HG03064 (cell line): ENCODE data around the gene SP9.

ENCODE experiments used
- ATAC-seq: cut with Tn5 transposase; IDR thresholded peaks from one replicate; pipeline ENCODE4 v1.9.1; 2021; ENCODE audit warnings: low read depth; ENCODE audit not compliant: unreplicated experiment

SP9 gene

DNA sequence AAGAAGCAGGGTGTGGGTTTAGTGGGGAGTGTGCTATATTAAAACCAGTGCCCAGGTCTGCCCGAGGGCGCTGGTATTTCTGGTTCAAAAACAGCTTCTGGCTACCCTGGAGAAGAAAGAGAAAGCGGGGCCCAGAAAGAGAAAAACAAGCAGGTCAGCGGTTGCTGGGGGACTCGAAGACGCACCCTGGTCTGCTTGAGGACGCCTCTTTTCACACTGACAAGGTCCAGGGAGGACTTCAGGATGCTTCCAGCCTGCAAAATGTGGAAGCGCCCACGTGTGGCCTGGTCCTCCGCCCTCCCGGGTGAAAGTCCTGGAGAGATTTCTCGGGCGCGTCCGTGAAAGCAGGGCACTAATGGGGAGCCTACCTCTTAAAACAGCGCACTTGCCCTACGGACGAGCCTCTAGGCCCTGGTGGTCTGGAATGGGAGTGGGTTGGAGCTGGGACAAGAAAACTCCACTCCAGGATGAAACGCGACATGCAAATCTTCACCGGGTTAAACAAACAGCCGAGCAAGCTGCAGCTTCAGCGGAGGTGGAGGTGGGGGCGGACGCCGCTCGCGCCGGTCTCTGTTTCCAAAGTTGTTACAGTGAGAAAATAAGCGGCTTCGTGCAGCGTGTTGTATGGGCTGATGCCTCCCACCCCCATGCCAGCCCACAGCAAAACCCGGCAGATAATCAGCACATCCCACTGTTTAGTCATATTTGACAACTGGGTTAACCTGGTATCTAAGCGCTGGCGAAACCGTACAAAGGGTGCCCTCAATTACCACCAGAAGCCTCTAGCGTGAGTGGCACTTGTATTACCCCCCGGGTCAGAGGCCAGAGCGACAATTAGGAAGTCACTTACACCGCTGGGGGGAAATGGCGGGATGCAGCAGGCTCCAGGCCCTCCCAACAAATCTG, 1.1 kb upstream of the SP9 start:
- ATAC-seq = no peak

- ATAC-seq = no peak
Measured at GRCh38 chr2:174334278-174334715, 457 bp upstream of the SP9 start.

DNA sequence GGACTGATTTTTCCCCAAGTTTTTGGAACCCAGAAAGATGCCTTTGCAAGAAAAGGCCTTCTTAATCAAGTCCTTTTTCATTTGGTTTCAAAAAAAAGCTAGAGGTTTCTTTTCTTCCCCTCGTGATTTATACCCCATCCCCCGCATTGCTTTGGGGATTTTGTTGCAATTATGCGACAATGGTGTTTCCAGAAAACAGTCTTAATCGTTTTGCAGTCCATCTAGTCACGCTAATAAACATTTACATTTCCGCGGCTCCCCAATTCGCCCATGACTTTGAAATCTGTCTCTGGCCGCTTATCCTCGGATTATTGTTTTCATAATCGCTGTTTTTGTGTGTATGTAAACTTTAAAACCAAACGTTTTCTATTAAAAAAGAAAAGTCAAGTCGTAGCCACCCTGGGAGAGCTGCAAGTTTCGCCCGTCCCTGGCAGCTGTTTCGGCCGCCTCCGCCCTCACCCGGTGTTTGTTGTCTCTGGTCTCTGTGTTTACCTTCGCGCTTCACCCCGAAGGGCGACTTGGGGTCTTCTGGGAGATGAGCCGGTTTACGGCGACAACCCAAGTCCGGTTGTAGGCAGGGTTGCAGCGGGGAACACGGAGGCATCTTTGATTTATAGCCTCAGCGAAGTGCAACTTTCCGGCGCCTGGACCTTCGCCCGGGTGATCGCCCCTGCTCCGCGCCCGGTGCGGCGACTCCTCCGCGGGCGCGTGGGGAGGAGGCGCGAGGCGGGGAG, 667 bp downstream of the SP9 start:
- ATAC-seq = no peak

DNA sequence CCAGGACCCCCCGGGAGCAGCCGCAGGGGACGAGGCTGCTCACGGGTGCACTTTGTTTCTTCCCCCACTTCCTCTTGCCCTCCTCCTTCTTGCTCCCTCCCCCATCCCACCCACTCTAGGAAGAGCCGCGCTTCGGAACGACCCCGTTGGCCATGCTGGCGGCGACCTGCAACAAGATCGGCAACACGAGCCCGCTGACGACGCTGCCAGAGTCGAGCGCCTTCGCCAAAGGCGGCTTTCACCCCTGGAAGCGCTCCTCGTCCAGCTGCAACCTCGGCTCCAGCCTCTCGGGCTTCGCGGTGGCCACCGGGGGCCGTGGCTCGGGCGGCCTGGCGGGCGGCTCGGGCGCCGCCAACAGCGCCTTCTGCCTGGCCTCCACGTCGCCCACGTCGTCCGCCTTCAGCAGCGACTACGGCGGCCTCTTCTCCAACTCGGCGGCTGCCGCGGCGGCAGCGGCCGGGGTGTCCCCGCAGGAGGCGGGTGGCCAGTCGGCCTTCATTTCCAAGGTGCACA, 1.3 kb downstream of the SP9 start:
- ATAC-seq = no peak

GRCh38 chr2:174336501-174337336, 2.0 kb downstream of the SP9 start:
- no peak for ATAC-seq

DNA sequence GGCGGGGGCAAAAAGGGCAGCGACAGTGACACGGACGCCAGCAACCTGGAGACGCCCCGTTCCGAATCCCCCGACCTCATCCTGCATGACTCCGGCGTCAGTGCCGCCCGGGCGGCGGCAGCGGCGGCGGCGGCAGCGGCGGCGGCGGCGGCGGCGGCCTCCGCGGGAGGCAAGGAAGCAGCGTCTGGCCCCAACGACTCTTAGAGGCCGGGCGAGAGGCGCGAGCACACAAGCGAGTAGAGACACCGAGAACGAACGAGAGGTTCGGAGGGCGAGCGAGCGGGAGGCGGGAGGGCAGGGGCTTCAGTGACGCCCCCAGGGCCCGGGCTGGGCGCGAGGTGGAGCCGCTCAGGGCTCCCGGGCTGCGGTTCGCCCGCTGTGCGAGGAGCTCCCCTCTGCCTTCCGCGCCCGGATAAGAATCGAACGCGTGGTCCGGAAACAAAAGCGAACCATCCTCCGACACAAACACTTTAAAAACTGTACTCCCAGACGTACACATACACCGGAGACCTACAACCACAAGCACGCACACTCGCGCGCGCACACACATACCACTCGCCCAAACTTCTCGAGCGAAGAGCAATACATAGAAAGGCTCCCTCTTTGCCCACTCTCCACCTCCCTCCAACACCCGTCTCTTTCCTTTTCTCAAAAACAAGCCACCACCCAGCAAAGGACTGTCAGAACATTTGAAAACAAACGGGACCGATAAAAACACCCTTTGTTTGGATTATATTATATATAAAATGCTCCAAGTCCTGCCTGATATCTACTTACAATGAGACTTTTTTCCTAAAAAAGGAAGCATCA, 2.8 kb downstream of the SP9 start:
- no peak for ATAC-seq

- ATAC-seq = no peak
Measured at GRCh38 chr2:174338147-174338605, 3.4 kb downstream of the SP9 start.

DNA sequence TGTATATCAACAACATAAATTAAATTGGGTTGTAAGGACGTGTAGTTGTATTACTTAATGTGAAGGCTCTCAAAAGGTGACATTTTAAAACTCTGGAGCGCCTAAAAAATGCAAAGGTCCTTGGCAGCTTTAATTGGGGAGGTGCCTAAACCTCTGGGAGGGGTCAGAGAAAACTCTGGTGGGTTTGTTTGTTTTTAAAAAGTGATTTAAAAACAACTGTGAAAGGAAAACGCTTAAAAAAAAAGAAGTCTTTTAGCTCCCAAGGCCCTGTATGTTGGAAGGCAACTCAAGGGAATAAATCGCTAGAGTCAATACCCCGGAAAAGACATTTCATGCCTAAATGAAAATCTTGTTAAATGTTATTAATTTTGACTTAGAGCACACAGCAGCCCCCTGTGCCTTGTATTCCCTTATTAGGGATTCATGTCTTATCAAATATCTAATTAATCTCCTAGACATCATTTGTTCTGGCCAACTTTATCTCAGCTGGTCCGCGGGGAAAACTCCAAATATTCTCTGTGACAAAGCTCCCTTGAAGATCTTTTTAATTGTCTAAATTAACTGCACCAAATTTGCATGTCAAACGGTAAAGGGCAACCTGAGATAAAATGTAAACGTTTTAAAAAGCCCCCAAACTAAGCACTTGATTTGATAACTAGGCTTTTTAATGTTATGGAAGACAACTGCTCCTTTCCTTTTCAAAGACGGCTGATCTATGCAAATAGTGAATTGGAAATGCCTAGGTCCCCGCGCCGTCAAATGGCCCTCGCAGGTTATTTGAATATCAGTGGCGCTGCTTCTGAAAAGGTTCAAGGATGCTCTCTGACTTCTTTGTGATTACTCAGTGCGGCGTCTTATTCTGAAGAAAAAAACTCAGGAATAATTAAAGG, 4.2 kb downstream of the SP9 start:
- ATAC-seq = no peak

DNA sequence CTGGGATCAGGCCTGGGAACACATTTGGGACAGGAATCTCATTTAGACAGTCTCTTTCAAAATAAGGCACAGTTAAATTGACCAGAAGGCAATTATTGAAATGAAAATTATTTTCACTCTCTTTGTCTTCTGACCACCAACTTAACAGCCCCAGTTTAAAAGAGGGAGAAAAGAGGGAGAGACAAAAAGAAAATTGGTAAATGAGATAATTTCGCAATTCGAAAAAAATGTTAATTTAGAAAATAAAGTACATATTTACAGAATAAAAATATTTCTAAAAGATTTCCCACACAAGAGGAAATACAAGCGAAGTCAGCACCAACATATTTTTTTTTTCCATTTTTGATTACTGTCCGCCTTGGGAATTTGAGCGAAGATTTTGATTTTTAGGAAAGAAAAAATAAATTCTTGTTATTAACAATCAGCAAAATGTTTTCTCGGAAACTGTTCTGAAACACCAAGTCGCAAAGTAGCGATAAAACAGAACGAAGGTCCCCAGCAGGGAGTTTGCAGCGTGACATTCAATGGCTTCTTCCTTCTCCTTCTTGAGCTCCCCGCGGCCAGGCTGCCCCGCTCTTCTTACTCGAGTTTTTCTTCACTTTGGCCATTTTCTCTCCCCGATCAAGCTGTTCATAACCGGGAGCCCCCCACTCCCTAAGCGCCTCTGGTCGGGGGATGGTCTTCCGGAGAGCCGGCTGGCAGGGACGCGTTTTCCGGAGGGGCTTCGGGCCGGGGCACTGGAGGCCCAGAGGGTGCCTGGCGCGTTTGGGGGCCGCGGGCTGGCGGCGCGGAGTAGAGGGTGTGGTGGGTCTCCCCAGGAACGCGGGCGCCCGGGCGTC, 5.0 kb downstream of the SP9 start:
- no peak for ATAC-seq

DNA sequence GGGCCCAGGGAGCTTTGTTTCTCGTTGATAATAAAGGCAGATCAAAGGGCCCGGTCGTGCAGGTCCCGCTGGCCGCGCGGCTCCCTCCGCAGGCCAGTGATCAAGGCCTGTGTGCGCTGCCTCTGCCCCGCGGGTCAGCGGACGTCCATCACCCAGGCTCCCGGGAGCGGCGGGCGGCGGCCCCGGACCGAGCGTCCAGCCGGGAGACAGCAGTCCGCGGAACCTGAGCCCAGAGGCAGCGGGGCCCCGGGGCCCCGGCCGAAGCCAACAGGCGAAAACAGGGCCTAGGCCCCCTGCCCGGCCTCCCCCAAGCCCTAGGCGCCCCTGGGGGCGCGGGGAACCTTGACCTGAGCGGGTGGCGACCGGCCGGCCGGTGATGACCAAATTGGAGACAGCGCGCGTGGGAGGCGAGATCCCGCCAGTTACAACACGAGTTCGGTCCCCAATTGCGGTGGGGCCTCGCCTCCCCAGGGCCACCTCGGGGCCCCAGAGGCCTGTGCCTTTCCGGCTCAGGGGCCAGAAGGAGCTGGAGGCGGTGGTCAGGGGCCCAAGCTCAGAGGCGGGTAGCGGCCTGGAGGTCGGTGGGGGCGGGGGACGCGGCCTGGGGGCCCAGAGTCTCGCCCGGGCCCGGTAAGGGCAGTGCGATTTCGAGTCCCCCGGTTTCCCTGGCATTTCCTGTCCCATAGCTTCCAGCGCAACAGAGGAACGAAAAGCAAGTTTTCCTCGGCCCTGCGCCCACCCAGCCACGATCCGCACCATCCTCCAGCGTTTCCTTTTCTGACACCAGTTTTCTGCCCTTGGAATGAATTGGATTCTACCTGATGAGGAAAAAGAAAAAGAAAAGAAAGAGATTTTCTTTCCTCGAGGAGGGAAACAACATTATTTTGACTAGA, 5.9 kb downstream of the SP9 start:
- ATAC-seq = no peak

GRCh38 chr2:174341293-174341994, 6.7 kb downstream of the SP9 start:
- no peak for ATAC-seq

- no peak for ATAC-seq
Measured at GRCh38 chr2:174341995-174342685, 7.4 kb downstream of the SP9 start.

DNA sequence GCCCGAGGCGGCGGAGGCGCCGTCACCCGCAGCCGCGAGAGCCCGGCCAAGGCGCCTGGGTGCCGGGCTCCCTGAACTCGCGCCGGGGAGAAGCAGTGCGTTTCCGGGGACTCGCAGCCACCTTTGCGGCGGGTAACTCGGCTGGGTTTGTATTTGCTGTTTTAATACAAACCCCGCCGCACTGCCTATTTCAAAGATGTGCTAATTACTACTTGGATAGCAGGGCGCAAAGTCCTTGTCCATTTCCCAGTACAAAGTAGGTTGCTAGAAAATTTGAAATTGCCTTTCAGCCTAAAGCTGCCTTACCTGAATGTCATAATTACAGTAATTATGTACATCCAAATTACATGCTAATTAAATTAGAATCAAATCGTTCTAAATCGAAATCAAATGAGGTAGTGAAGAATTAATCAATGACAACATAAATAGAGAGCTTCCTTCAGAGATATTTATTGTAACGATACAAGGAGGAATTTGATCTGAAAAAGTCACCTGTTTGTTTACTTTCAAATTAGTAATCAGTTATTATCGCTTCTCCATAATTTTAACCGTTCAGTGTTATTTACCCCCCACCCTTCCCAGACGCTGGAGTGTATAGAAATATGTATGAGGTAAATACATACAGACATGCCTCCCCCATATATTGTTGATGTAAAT, 8.1 kb downstream of the SP9 start:
- ATAC-seq = no peak

GRCh38 chr2:174343343-174343622, 8.5 kb downstream of the SP9 start:
- no peak for ATAC-seq

DNA sequence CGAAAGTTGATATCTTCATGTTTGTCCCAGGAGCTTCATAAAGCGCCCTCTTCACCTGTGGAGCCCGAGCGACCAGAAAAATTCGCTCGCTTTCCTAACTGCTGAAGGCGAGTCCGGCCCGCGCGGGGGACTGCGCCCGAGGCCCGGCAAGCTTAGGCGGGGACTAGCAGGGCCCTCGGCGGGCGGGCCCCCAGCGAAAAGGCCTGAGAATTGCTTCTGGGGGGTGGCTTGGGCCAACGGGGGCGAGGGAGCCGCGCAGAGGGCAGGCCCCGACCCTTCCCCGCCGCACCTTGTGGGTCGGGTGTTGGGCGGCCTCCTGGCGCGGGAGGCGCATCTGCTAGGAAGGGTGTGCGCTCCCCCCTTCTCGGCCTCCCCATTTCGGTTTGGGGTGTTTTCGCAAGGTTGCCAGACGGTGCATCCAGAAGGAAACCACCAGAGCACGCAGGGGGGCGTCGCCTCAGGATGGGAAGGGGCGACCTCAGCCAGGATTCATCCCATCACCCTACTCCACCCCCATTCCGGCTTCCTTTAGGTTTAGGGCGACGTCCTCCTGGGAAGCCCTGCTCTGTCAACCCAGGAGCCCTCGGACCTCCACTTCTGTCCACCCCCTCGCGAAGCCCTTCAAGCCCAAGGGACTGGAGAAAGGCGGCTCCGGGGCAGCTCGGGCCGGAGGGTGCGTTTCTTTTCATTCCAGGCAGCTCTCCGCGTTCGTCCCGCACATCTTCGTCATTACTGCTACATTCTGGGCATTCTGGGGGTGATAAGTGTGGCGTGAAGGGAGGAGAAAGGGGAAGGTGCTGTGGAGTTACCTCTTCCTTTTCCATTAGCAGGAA, 9.1 kb downstream of the SP9 start:
- ATAC-seq = no peak
